ENCODE measurements around the gene GPR143. TPM values are rescaled to one million over a fixed set of nuclear protein-coding genes. Genes with fewer than 3 reads are reported as not detected.

Gene GPR143
- 0.23 to 0.42 TPM (median 0.27 TPM) in 5 replicates for total RNA-seq (2022; extraction: Qiagen RNA extraction)

GRCh38 chrX:9765737-9766097, at the start of gene GPR143:
Gene GPR143, minus strand, starts transcription at chrX:9765847. Its CDS starts 30 bp downstream, at chrX:9765817.

GRCh38 chrX:9785944-9786797, 20.5 kb upstream of the GPR143 start, which contains the start of gene SHROOM2:
Gene SHROOM2, plus strand, starts transcription at chrX:9786429. Its CDS starts 117 bp downstream, at chrX:9786546.

Other genes starting within 250 kb of the GPR143 start
- gene SHROOM2, start 20.6 kb upstream of the GPR143 start, total RNA-seq (2022; extraction: Qiagen RNA extraction): 0.81 to 1.1 TPM (median 0.99 TPM) in 5 replicates
- gene CLDN34, start 201.5 kb upstream of the GPR143 start, total RNA-seq (2022; extraction: Qiagen RNA extraction): not detected in 5 replicates